Neutrophil (primary cell): ENCODE measurements around the gene GXYLT1.

Source experiments
- H3K27ac ChIP-seq: fragments of 200-600 bp; sonication (generic); 2 replicates; pipeline ENCODE4 v1.5.1; 2016; ENCODE audit warnings: mild to moderate bottlenecking, moderate library complexity
- H3K27me3 ChIP-seq: fragments of 200-600 bp; sonication (generic); 2 replicates; pipeline ENCODE4 v1.6.0; 2016; ENCODE audit warnings: mild to moderate bottlenecking
- H3K36me3 ChIP-seq: fragments of 200-600 bp; sonication (generic); 2 replicates; pipeline ENCODE4 v1.5.1; 2017
- H3K4me1 ChIP-seq, 2 experiments: fragments of 200-600 bp in 1 of 2; sonication (generic) in 1 of 2; 1 replicate in 1 of 2; 2 replicates in 1 of 2; pipeline versions ENCODE4 v1.5.1 to v1.6.1; 2013 to 2016; ENCODE audit warnings: low read depth in 1 of 2, low read length in 1 of 2, mild to moderate bottlenecking in 1 of 2, moderate library complexity in 1 of 2; ENCODE audit not compliant: control insufficient read depth in 1 of 2, insufficient read depth in 1 of 2
- H3K4me3 ChIP-seq, 2 experiments: fragments of 200-600 bp in 1 of 2; sonication (generic) in 1 of 2; 1 replicate in 1 of 2; 2 replicates in 1 of 2; pipeline ENCODE4 v1.5.1; 2013 to 2016; ENCODE audit warnings: low read depth in 1 of 2, low read length in 1 of 2, mild to moderate bottlenecking in 1 of 2, moderate library complexity in 1 of 2
- H3K9me3 ChIP-seq: fragments of 200-600 bp; sonication (generic); 2 replicates; pipeline ENCODE4 v1.5.1; 2016
- CTCF ChIP-seq: fragments of 200-600 bp; sonication (generic); IDR thresholded peaks from 2 replicates; pipeline ENCODE4 v1.5.1; 2016; ENCODE audit warnings: antibody characterized with exemption

GXYLT1 gene

GRCh38 chr12:42173961-42174521 lies 29.4 kb upstream of the GXYLT1 start:
- no peak overlapping the region for H3K4me3 ChIP-seq
- H3K27me3 ChIP-seq: no peaks in the 10 kb centered on the region
- no peaks in the 10 kb centered on the region for H3K9me3 ChIP-seq
- H3K4me1 ChIP-seq: peaks cover 9% of the 10 kb centered on the region in 2 experiments
- H3K27ac ChIP-seq: no peak overlapping the region
- TF ChIP-seq CTCF: no peak
- peaks cover 5% of the 10 kb centered on the region for H3K36me3 ChIP-seq

- no peak overlapping the region for H3K4me3 ChIP-seq
- no peaks in the 10 kb centered on the region for H3K27me3 ChIP-seq
- no peaks in the 10 kb centered on the region for H3K9me3 ChIP-seq
- H3K27ac ChIP-seq: no peak overlapping the region
- H3K36me3 ChIP-seq: peaks cover 5% of the 10 kb centered on the region
- TF ChIP-seq CTCF: no peak
- H3K4me1 ChIP-seq: peaks cover 9% of the 10 kb centered on the region in 2 experiments
Observed at GRCh38 chr12:42172441-42173210, 28.0 kb upstream of the GXYLT1 start.

GRCh38 chr12:42167711-42168110 lies 23.0 kb upstream of the GXYLT1 start:
- no peaks in the 10 kb centered on the region for H3K9me3 ChIP-seq
- peaks cover under 1 to 3% of the 10 kb centered on the region in 2 experiments for H3K4me1 ChIP-seq
- H3K36me3 ChIP-seq: peaks cover 5% of the 10 kb centered on the region
- no peak overlapping the region for H3K4me3 ChIP-seq
- H3K27ac ChIP-seq: no peak overlapping the region
- H3K27me3 ChIP-seq: no peaks in the 10 kb centered on the region
- no peak for TF ChIP-seq CTCF

GRCh38 chr12:42166501-42166900 lies 21.8 kb upstream of the GXYLT1 start:
- Histone ChIP-seq H3K4me1 (no peaks in the 10 kb centered on the region), H3K36me3 (peaks cover 5% of the 10 kb centered on the region), H3K9me3 (no peaks in the 10 kb centered on the region), H3K27me3 (no peaks in the 10 kb centered on the region), H3K27ac (no peak overlapping the region), H3K4me3 (no peak overlapping the region)
- TF ChIP-seq CTCF: no peak

- no peaks in the 10 kb centered on the region for H3K27me3 ChIP-seq
- TF ChIP-seq CTCF: no peak
Observed at GRCh38 chr12:42163913-42164312, 19.2 kb upstream of the GXYLT1 start.

More at GRCh38 chr12:42163913-42164312, 19.2 kb upstream of the GXYLT1 start:
- no peaks in the 10 kb centered on the region for H3K9me3 ChIP-seq
- peaks cover 20% of the 10 kb centered on the region for H3K36me3 ChIP-seq
- no peak overlapping the region for H3K4me3 ChIP-seq
- H3K27ac ChIP-seq: no peak overlapping the region
- no peaks in the 10 kb centered on the region for H3K4me1 ChIP-seq
